MM.1S (cell line): ENCODE results near the gene CMTM5.

Experiments used
- EZH2phosphoT487 ChIP-seq: fragments of 300-600 bp; sonication (generic); IDR thresholded peaks from 2 replicates; pipeline ENCODE4 v1.6.1; 2018; ENCODE audit warnings: antibody characterized with exemption, low read length
- TF ChIP-seq, protein P1 (sequence below): fragments of 300-600 bp; sonication (generic); IDR thresholded peaks from 2 replicates; pipeline ENCODE4 v1.5.1; 2016; ENCODE audit warnings: antibody characterized with exemption, low read length, mixed read lengths

DNA sequence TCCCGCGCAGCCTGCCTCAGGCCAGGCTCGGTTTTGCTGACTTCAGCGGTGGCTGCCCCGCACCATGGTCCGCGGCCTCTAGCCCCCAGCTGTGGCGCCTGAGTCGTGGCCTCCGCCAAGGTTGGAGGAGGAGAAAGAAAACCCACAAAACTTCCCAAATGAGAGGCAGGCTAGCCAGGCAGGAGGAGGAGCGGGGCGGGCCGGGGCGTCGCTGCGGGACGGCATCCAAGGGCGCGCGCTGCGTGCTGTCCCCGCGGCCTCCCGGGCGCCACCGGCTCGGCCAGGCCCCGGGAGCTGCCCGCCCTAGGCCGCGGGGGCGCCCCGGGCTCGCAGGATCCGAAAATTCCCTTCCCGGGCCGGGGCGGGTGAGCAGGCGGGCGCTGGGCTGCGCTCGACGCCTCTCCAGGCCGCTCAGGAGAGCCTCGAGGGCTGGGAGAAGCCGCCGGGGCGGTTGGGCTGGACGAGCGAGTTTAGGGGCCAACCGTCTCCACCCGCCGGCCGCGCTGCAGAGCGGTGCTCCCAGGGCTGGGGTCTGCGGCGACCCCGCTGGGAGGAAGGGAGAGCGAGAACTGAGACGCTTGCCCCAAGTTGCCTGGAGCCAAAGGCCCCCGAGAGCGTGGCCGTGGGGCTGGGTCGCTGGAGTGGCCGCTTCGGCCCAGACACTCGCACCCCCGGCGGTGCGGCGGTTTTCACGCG, 11.7 kb upstream of the CMTM5 start, which contains the start of gene EFS:
- TF ChIP-seq, protein P1, sequence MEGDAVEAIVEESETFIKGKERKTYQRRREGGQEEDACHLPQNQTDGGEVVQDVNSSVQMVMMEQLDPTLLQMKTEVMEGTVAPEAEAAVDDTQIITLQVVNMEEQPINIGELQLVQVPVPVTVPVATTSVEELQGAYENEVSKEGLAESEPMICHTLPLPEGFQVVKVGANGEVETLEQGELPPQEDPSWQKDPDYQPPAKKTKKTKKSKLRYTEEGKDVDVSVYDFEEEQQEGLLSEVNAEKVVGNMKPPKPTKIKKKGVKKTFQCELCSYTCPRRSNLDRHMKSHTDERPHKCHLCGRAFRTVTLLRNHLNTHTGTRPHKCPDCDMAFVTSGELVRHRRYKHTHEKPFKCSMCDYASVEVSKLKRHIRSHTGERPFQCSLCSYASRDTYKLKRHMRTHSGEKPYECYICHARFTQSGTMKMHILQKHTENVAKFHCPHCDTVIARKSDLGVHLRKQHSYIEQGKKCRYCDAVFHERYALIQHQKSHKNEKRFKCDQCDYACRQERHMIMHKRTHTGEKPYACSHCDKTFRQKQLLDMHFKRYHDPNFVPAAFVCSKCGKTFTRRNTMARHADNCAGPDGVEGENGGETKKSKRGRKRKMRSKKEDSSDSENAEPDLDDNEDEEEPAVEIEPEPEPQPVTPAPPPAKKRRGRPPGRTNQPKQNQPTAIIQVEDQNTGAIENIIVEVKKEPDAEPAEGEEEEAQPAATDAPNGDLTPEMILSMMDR, result no peak
- no peak for TF ChIP-seq EZH2phosphoT487
